AG04450 (cell line): Measurements from ENCODE around the gene TRIP10. TPM values are rescaled to one million over a fixed set of nuclear protein-coding genes. Genes with fewer than 3 reads are reported as not detected.
"Not testable (repeated sequence)": the region's sequence is repeated elsewhere in the genome, so short reads cannot be mapped to it uniquely, and the experiment has no call there.

ENCODE experiments used
- CTCF ChIA-PET: fragments of 300-600, 350-600 bp; formaldehyde crosslinking; extraction: SDS; loops from one replicate; lab custom pipeline; 2022; ENCODE audit warnings: antibody characterized with exemption, inconsistent platforms; lab: Charles Lee
- POLR2A ChIA-PET: fragments of 350-600 bp; formaldehyde crosslinking; extraction: SDS; loops from one replicate; lab custom pipeline; 2021; ENCODE audit warnings: antibody characterized with exemption, inconsistent platforms; lab: Yijun Ruan, JAX
- DNase-seq: peaks from one replicate; pipeline ENCODE4 v3.0.0-alpha.2; 2011; ENCODE audit warnings: low read depth, low spot score
- H3K27ac ChIP-seq: one replicate; pipeline ENCODE4 v1.5.1; 2012; ENCODE audit warnings: low read depth, low read length, control low read depth
- H3K27me3 ChIP-seq: one replicate; pipeline ENCODE4 v1.6.0; 2012; ENCODE audit warnings: low read length; ENCODE audit not compliant: control insufficient read depth, insufficient read depth
- H3K4me3 ChIP-seq: 2 replicates; pipeline ENCODE4 v1.5.1; 2011; ENCODE audit warnings: mild to moderate bottlenecking, low read depth, low read length, control low read depth
- H3K9me3 ChIP-seq: 2 replicates; pipeline ENCODE4 v1.5.1; 2012; ENCODE audit warnings: low read length; ENCODE audit not compliant: control insufficient read depth, insufficient read depth
- polyA plus RNA-seq: library from polyadenylated mRNA; depleted of rRNA; stranded (reverse); fragments of >200 nt; gene quantifications from 2 replicates; pipeline ENCODE4 v1.2.3, GENCODE V29; 2011
- TF ChIP-seq, protein P1 (sequence below): IDR thresholded peaks from 2 replicates; pipeline ENCODE4 v1.5.1; 2011; ENCODE audit warnings: low read depth, low read length, control low read depth, inconsistent platforms

Gene TRIP10
- polyA plus RNA-seq, 1 experiment, result 29.3 TPM

- H3K9me3 ChIP-seq, result no peaks in the 10 kb centered on the region; the same call in 1 of the 2 replicates
- no peaks in the 10 kb centered on the region for H3K27me3 ChIP-seq
- ChIA-PET CTCF (interaction anchor here (1.2 kb wide), 1 partner anchor 120 kb away, joined by 7 read pairs; no protein-coding TSS in a partner anchor), POLR2A (no interaction called here)
- TF ChIP-seq, protein P1, sequence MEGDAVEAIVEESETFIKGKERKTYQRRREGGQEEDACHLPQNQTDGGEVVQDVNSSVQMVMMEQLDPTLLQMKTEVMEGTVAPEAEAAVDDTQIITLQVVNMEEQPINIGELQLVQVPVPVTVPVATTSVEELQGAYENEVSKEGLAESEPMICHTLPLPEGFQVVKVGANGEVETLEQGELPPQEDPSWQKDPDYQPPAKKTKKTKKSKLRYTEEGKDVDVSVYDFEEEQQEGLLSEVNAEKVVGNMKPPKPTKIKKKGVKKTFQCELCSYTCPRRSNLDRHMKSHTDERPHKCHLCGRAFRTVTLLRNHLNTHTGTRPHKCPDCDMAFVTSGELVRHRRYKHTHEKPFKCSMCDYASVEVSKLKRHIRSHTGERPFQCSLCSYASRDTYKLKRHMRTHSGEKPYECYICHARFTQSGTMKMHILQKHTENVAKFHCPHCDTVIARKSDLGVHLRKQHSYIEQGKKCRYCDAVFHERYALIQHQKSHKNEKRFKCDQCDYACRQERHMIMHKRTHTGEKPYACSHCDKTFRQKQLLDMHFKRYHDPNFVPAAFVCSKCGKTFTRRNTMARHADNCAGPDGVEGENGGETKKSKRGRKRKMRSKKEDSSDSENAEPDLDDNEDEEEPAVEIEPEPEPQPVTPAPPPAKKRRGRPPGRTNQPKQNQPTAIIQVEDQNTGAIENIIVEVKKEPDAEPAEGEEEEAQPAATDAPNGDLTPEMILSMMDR, result no peak
- H3K4me3 ChIP-seq, result peak overlapping the region; percentile 31
- no peak for DNase-seq
- peak overlapping the region; percentile 81 for H3K27ac ChIP-seq
Observed at GRCh38 chr19:6743714-6744380, 4.4 kb downstream of the TRIP10 start.

- no peaks in the 10 kb centered on the region; the same call in 1 of the 2 replicates for H3K9me3 ChIP-seq
- POLR2A ChIA-PET, result no interaction called here
- peak; percentile 52 for DNase-seq
- peak overlapping the region; percentile 81 for H3K27ac ChIP-seq
- H3K27me3 ChIP-seq, result no peaks in the 10 kb centered on the region
- TF ChIP-seq, protein P1, result no peak
- CTCF ChIA-PET, result interaction anchor here (1.2 kb wide), 1 partner anchor 119 kb away, joined by 7 read pairs; no protein-coding TSS in a partner anchor
- H3K4me3 ChIP-seq, result peak overlapping the region; percentile 31
Observed at GRCh38 chr19:6744381-6745301, 5.2 kb downstream of the TRIP10 start.

DNA sequence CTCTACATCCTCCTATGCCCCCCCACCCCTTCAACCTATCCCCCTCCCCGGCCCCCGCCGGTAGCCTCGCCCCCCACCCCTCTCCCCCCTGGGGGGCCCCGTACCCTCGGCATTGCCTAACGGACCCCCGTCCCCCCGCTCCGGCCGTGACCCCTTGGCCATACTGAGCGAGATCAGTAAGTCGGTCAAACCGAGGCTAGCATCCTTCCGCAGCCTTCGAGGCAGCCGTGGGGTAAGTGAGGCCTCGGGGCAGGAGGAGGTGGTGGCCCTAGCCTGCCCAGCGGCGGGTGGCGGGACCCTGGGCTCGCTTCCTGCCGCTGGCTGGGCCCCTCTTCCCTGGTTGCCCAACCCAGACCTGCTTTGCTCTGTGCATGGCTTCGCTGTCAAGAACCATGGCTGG lies 6.5 kb downstream of the TRIP10 start:
- TF ChIP-seq, protein P1, result no peak
- H3K4me3 ChIP-seq, result no peak overlapping the region
- H3K9me3 ChIP-seq, result no peaks in the 10 kb centered on the region; the same call in 1 of the 2 replicates
- ChIA-PET POLR2A (no interaction called here), CTCF (no interaction called here)
- no peak for DNase-seq
- no peaks in the 10 kb centered on the region for H3K27me3 ChIP-seq
- no peak overlapping the region for H3K27ac ChIP-seq

DNA sequence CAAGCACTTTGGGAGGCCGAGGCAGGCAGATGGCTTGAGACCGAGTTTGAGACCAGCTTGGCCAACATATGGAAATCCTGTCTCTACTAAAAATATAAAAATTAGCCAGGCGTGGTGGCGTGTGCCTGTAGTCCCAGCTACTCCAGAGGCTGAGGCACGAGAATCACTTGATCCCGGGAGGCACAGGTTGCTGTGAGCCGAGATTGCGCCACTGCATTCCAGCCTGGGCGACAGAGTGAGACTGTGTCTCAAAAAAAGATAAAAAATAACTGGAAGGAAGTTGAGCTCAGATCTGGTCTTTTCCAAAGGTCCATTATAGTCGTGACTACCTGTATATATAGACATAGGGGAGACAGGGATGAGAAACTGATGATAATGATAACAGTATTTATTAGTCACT lies 9.1 kb downstream of the TRIP10 start:
- H3K9me3 ChIP-seq, H3K27ac ChIP-seq, H3K4me3 ChIP-seq, H3K27me3 ChIP-seq, DNase-seq, POLR2A ChIA-PET: not testable (repeated sequence)
- CTCF ChIA-PET, result interaction anchor here (0.6 to 0.7 kb wide), 2 partner anchors 703 to 1702 kb away, joined by 4 read pairs; no protein-coding TSS in a partner anchor

GRCh38 chr19:6750062-6750461 lies 10.6 kb downstream of the TRIP10 start:
- no peak overlapping the region for H3K4me3 ChIP-seq
- CTCF ChIA-PET, result no interaction called here
- POLR2A ChIA-PET, result no interaction called here
- H3K27ac ChIP-seq, result no peak overlapping the region
- no peaks in the 10 kb centered on the region for H3K27me3 ChIP-seq
- peaks cover 7% of the 10 kb centered on the region; the same call in 1 of the 2 replicates for H3K9me3 ChIP-seq
- no peak for DNase-seq
- TF ChIP-seq, protein P1, result no peak
